CD4-positive, alpha-beta T cell treated with Interferon gamma for 1 hour (primary cell): ENCODE data around the gene GID8.
"Not testable (repeated sequence)": the region's sequence is repeated elsewhere in the genome, so short reads cannot be mapped to it uniquely, and the experiment has no call there.

ENCODE experiments used
- DNase-seq: peaks from one replicate; pipeline ENCODE4 v3.0.0-alpha.2; 2020

GID8 gene

GRCh38 chr20:62923059-62923668 lies 14.8 kb upstream of the GID8 start:
- DNase-seq = not testable (repeated sequence)

- DNase-seq = no peak
Observed at GRCh38 chr20:62923669-62924441, 14.1 kb upstream of the GID8 start.

DNA sequence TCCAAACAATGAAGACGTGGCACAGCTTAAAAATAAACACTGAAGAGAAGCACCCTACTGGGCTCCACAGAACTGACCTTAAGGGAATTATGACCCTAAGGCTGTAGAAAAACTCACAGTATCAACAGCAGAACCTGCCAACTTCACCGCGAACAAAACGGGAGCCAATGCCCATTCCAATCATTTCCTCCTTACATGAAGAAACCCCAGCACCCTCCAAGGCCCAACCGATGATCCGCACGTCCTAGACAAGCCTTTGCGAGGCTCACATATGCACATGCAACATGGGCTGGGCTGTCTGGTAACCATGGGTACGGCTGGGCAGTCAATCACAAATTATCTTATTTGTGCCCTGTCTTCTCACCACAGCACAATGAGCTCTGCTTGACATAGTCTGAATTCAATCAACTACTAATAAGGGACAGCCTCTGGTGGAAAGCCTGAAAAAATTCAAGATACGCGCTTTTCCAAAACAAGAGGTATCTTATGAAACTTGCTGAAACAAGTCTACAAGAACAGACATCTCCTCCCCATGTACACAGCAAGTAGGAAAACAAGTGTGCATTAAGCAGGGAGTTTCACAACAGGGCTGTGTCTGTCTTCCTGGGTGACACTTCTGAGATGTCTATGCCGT lies 13.4 kb upstream of the GID8 start:
- DNase-seq = peak; percentile 42

GRCh38 chr20:62925076-62925419 lies 12.9 kb upstream of the GID8 start:
- no peak for DNase-seq

GRCh38 chr20:62925420-62926228 lies 12.3 kb upstream of the GID8 start:
- DNase-seq = peak; percentile 48

DNA sequence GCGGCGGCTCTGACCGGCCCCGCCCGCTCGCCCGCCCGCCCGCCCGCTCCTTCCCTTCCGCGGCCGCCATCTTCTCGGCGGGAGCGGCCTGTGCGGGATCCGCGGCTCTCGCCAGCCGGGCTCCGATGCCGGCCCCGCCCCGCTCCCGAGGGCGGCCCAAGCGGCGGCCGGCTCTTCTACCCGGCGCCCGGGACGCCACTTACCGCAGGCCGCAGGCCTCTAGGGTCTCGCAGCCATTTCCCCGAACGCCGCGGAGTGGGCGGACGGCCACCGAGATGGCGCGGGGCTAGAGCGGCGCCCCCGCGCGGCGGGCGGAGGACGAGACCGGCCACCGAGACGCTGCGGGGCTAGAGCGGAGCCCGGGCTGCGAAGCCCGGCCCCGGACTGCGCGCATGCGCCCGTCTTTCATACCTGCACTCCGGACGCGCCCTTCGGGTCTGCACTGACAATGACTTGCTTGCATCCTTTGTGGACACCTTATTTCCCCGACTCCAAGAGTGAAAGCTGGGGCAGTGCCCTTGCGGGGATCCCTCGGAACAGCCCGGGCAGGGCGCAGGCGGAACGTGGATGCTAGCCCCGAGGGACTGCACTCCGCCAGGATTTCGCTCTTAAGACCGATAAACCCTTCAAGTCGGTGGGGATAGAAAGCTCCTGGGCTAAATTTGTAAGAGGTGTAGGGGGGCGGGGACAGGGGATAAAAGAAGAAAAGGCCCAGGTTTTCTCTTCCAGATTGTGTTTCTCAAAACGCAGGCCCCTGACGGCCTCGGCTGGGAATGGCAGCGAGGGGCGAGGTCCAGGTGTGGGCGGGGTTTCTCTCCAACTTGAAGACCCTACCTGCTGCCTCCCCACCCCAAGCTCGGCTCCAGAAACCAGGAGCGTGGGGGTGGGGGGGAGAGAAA lies 11.5 kb upstream of the GID8 start, which contains the start of gene DIDO1:
Gene DIDO1, minus strand, starts transcription at position 277 of the 899 bp plus-strand sequence.
- DNase-seq = peak; percentile 91

DNA sequence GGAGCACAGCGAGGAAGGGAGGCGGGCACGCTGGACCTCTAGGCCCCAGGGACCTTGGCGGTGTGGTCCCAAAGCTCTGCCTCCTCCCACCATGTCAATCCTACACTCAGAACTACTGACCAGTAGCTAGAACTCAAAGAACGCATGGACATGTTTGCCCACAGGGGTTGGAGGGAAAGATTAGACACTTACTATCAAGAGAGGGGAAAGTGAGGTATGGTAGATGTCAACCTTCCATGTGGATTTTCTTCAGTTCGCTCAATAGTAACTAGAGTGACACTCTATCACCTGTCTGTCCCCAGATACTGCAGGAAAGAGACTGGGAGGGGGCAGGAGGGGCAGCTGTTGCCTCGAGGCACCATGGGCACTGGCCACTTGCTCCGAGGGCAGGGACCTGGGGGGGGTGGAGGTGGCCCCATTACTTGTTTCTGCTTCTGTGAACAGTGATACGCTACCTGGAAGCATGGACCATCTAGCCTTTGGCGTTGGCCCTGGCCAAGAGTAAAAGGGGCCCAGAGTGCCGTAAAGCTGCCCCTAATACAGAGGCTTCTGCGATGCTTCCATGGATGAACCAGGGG lies 10.7 kb upstream of the GID8 start:
- no peak for DNase-seq

GRCh38 chr20:62928246-62928939 lies 9.6 kb upstream of the GID8 start:
- DNase-seq = no peak

DNA sequence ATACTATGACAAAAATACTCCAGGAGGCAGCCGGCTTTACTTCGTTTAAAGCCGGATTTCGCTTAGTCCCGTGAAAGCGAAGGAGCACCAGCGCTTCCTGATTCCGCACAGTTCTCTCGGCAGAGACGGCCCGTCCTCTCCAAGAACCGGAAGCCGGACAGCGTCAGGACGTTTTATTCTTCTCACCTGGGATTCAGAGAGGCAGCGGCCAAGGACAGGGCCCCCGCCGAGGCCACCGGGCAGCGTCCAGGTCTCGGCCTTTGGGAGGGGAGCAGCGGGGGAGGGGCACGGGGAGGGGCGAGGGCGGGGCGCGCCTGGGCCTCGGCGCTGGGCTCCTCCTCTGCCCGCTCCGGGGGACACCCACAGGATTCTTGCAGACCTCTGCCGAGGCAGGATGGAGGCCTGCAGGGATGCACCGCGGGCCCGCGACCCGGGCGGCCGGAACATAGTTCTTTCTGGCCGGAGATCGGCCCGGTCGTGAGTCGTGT lies 8.9 kb upstream of the GID8 start:
- peak; percentile 38 for DNase-seq

- DNase-seq = no peak
Observed at GRCh38 chr20:62931464-62931863, 6.5 kb upstream of the GID8 start.

- DNase-seq = no peak
Observed at GRCh38 chr20:62933966-62934365, 4.0 kb upstream of the GID8 start.

DNA sequence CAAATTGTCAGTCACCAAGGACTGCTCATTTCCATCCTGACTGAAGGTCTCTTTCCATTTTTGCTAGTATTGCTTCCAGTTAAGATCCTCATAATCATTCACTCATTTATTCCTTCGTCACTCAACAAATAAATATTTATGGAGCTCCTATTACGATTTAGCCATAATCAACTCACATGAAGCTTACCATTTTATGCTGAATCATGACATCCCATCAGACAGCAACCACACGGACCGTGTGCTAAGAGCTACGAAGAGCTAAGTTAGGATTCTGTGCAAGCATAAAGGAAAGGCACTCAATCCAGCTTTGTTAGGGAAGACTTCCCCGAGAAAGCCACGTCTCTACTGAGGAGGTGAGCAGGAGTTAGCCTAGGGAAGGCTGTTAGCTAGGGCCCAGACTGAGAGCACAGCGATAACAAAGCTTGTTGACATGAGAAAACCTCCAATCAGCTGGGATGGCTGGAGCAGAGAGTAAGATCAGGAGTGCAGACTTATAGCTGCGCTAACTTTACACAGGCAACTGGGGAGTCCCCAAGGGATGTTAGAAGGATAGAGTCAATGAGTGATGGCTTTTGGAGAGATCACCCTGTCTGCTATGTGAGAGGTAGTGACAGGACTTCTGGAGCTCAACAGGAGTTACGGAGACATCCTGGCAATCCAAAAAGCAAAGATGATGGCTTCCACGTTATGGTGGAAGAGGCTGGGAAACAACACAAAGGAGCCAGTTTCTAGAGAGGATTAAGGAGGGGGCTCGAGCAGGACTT lies 2.6 kb upstream of the GID8 start:
- no peak for DNase-seq

DNA sequence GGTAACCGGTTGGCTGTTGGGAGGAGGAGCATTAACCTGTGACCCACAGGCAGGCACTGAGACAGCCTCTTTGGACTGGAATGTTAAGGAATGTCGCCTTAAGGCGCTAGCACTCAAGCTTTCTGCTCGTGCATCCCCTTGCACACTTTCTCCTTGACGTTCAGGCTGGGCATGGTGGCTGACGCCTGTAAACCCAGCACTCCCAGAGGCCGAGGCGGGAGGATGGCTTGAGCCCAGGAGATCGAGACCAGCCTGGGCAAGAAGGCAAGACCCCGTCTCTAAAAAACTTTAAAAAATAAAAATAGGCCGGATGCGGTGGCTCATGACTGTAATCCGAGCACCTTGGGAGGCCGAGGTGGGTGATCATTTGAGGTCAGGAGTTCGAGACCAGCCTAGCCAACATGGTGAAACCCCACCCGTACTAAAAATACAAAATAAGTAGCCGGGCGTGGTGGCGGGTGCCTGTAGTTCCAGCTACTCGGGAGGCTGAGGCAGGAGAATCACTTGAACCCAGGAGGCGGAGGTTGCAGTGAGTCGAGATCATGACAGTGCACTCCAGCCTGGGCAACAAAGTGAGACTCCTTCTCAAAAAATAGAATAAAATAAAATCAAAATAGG lies 1.9 kb upstream of the GID8 start:
- DNase-seq = no peak

- peak; percentile 96 for DNase-seq
Observed at GRCh38 chr20:62937268-62938104, 461 bp upstream of the GID8 start.

DNA sequence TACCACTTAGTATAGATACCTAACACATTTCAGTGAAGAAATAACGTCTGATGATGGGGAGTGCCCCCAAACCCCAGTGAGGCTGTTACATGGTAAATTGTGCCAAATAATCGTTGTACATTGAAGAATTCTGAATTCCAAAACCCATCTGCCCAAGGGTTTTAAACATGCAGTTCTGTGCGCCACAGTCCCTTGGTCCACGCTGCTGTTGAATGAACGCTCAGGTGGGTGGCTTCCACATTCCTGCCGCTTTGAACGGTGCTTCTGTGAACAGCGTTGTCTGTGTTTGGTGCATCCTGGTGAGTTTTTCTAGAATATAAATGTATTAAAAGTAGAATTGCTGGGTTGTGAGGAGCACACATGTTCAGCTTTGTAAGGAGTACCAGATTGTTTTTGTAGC lies 2.9 kb downstream of the GID8 start:
- no peak for DNase-seq

DNA sequence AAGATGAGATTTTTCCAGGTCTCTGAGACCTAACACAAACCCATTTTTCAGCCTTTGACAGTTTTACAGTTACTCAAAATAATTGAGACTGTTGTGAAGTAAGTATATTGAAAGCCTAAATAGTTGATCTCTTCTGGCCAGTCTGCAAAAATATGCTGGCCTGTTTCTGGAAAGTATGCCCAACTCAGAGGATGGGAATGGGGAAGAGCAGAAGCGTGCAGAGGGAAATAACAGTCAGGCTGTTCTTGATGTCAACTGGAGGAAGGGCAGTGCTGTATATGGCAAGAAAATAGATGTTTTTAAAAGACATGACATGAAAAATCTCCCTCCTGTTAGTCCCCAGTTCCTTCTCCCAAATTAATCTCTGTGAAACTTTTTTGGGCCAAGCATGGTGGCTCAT lies 3.8 kb downstream of the GID8 start:
- DNase-seq = no peak

DNA sequence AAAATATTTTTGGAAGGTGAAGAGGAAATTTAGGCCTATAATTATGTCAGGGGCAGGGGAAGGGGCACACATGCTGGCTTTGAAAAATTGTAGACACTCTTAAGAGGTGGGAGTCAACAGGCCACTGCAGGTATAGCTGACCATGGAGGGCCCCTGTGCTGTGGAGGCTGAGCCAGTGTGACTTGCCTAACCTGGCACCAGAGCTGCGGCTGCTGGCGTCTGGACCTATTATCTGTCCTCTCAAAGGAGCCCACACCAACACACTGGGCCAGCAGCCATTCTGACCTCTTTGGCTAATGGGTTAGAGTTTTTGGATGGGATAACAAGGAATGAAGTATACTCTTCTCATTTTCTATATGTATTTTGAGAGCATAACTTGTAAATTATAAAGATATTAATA lies 4.5 kb downstream of the GID8 start:
- DNase-seq = no peak

DNA sequence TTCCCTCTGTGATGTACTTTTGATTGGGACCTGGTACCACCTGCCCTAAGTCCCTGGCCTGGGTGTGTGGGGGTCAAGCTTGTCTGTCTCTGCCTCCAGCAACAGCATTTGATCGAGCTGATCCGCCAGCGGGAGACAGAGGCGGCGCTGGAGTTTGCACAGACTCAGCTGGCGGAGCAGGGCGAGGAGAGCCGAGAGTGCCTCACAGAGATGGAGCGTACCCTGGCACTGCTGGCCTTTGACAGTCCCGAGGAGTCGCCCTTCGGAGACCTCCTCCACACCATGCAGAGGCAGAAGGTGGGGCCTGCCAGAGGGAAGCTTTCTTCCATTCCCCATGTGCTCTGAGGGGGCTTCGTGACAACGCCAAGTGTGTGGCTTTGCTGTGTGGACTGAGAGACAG lies 5.4 kb downstream of the GID8 start:
- no peak for DNase-seq

DNA sequence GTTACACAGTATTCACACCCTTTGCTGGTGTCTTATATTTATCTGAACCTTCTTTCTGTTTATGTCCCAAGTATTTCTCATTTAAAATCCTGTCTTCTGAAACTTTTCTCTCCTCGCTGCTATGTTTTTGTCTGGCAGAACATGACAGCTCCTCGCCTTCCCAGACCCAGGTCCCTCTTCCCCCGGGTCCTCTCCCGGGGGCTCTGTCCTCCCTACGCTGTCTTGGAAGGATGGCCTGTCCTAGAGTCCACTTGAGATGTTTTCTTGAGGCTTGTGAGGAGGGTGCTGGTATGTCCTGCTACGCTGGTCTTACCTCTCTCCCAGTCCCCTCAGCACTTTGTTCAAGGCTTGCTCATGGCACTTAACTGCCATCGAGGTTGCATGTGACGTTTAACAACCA lies 6.2 kb downstream of the GID8 start:
- DNase-seq = no peak
